ENCODE results near the gene FAM3B.

FAM3B gene

GRCh38 chr21:41282412-41282811 lies 34.2 kb upstream of the FAM3B start:
- DNase-seq (ENCODE audit: low spot score): no peak
- TF ChIP-seq, protein P1, sequence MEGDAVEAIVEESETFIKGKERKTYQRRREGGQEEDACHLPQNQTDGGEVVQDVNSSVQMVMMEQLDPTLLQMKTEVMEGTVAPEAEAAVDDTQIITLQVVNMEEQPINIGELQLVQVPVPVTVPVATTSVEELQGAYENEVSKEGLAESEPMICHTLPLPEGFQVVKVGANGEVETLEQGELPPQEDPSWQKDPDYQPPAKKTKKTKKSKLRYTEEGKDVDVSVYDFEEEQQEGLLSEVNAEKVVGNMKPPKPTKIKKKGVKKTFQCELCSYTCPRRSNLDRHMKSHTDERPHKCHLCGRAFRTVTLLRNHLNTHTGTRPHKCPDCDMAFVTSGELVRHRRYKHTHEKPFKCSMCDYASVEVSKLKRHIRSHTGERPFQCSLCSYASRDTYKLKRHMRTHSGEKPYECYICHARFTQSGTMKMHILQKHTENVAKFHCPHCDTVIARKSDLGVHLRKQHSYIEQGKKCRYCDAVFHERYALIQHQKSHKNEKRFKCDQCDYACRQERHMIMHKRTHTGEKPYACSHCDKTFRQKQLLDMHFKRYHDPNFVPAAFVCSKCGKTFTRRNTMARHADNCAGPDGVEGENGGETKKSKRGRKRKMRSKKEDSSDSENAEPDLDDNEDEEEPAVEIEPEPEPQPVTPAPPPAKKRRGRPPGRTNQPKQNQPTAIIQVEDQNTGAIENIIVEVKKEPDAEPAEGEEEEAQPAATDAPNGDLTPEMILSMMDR (IDR thresholded peaks at IDR 0.05; ENCODE audit: extremely low read depth, insufficient read depth, missing control alignments): no peak
- in situ Hi-C loops (cut with MboI; ENCODE audit: low pct_unique_long_range_greater_than_20kb, low sequenced_read_pairs, unreplicated experiment): no loop called here

DNA sequence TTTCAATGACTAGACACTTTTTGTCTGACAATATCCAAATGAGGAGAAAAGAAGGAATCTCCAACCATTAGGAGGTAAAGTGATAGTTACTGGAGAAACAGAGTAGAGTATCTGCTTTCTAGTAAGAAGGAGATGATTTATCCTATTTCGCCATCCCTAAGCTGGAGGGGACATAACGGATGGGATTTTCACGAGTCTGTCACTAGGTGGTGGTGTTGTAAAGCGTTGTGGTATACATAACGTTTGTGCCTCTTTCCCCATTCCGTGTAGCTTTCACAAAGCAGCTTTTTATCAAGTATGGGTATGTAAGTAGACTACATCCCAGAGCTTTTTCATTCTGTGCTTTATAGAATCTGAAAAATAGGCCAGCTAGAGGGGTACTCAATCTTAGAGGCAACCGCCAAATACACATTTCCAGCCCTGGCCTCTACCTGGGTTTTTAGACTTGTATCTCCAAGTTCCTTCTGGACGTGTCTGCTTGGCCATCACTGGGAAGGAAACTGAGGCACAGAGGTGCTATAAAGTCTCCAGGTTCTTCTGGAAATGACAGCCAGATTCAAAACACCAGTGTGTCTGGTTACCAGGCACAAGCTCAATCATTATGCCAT lies 33.3 kb upstream of the FAM3B start:
- peak; percentile 81 for DNase-seq (ENCODE audit: low spot score)
- in situ Hi-C loops (cut with MboI; ENCODE audit: low pct_unique_long_range_greater_than_20kb, low sequenced_read_pairs, unreplicated experiment): no loop called here
- TF ChIP-seq, protein P1 (IDR thresholded peaks at IDR 0.05; ENCODE audit: extremely low read depth, insufficient read depth, missing control alignments): peak; percentile 76

DNA sequence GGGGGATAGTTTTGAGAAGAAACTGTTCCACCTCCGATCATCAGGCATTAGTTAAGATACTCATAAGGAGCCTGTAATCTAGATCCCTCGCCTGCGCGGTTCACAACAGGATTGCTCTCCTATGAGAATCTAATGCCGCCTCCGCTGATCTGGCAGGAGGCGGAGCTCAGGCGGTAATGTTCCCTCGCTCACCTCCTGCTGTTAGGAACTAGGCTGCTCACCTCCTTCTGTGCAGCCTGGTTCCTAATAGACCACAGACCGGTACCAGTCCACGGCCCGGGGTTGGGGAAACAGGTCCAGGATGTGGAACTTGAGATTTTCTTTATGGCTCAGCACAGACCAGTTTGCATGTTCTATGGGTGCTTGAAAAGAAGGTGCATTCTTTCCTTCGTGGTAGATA lies 27.2 kb upstream of the FAM3B start:
- TF ChIP-seq, protein P1 (IDR thresholded peaks at IDR 0.05; ENCODE audit: extremely low read depth, insufficient read depth, missing control alignments): no peak
- no peak for DNase-seq (ENCODE audit: low spot score)
- in situ Hi-C loops (cut with MboI; ENCODE audit: low pct_unique_long_range_greater_than_20kb, low sequenced_read_pairs, unreplicated experiment): no loop called here

DNA sequence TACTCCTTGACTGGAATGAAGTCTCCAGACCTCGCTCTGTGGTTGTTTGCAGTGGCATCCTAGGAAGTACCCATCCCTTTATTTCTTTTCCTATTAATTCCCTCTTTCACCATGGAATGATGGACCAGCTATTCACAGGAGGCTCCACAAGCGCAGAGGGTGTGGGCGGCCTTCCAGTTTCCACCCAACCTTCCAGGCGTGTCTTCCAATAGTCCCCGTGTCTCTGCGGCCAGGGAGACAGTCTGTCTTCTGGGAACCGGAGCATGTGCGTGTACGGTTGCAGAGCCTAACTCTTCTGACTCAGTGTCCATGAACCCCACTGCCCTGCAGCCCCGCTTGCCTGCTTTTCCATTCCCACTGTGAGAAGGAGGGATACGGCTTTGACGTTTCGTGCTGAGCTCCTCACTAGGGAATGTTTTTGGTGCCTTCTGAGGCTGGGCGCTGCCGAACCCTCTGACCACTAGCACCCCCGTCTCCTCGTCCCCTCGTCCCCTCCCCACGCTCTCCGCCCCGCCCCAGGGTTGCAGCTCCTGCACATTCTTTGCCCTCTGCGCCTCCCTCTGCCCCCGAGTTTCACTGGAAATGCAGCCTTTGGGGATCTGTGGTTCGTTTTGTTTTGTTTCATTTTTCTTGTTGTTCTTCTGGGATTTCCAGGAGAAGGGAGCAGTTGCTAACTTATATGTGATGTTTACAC lies 26.3 kb upstream of the FAM3B start:
- in situ Hi-C loops (cut with MboI; ENCODE audit: low pct_unique_long_range_greater_than_20kb, low sequenced_read_pairs, unreplicated experiment): no loop called here
- no peak for DNase-seq (ENCODE audit: low spot score)
- TF ChIP-seq, protein P1 (IDR thresholded peaks at IDR 0.05; ENCODE audit: extremely low read depth, insufficient read depth, missing control alignments): no peak

GRCh38 chr21:41294548-41295231 lies 21.9 kb upstream of the FAM3B start:
- in situ Hi-C loops (cut with MboI; ENCODE audit: low pct_unique_long_range_greater_than_20kb, low sequenced_read_pairs, unreplicated experiment): no loop called here
- no peak for DNase-seq (ENCODE audit: low spot score)

DNA sequence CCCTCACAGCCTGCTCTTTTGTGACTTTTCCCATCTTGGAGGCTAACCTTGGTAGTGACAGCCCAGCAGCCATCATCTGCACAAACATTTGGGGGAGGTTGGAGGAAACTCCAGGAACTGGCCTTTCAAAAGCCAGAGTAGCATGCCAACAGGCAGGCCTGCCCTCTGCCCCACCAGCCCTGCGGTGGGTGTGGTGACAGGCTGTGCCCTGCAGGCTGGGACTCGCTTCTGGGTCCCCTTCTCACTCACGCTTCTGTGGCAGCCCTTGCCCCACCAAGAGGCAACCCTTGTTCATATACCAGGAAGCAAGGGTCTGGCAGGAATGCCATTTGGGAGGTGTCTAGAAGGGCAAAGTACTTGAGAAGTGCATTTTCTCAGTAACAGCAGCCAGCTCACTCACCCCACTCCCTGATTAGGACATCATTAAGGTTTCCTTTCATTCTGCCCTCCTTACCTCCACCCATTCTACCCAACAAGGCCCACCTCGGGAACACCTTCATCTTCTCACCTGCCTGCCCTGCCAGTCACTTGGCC lies 20.8 kb upstream of the FAM3B start:
- TF ChIP-seq, protein P1 (IDR thresholded peaks at IDR 0.05; ENCODE audit: extremely low read depth, insufficient read depth, missing control alignments): no peak
- in situ Hi-C loops (cut with MboI; ENCODE audit: low pct_unique_long_range_greater_than_20kb, low sequenced_read_pairs, unreplicated experiment): no loop called here
- DNase-seq (ENCODE audit: low spot score): no peak

More at GRCh38 chr21:41294548-41295231, 21.9 kb upstream of the FAM3B start:
- TF ChIP-seq, protein P1 (IDR thresholded peaks at IDR 0.05; ENCODE audit: extremely low read depth, insufficient read depth, missing control alignments): no peak

Data from GM13977 (cell line).